ENCODE measurements around the gene MAP6D1.

The MAP6D1 gene

DNA sequence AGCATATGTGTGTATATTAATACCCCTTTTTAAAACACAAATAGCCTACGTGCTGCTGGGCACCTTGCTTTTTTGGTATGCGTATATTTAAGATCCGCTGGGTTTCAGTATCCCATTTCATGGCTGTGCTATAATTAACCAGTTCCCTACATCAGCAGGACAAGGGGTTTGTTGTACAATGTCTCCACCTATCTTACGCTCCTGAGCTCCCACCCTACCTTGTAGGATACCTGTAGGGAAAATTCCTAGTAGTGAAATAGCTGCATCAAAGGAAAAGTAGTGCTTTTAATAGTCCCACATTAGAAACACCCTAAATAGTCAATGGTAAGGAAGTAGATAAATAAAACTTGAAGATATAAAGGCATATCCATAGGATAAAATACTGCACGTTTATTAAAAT lies 1.4 kb downstream of the MAP6D1 start:
- no peak for DNase-seq

DNA sequence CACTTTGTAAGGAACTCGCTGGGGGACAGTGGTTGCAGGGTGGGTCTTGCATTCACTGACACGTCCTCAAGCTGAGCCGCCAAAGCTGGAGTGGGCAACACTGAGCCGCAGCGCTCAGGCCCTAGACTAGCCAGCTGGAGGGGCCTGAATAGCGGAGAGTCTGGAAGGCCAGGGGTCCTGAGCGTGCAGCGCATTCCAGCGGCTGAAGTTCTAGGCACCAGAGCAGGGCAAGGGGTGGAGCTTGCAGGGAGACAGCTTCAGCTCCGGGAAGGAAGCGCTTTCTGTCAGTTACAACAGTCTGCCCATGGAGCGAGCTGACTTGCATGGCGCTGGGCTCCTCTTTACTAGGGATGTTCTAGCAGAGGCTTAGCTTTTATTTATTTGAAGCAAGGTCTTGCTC lies 2.7 kb downstream of the MAP6D1 start:
- no peak for DNase-seq

DNA sequence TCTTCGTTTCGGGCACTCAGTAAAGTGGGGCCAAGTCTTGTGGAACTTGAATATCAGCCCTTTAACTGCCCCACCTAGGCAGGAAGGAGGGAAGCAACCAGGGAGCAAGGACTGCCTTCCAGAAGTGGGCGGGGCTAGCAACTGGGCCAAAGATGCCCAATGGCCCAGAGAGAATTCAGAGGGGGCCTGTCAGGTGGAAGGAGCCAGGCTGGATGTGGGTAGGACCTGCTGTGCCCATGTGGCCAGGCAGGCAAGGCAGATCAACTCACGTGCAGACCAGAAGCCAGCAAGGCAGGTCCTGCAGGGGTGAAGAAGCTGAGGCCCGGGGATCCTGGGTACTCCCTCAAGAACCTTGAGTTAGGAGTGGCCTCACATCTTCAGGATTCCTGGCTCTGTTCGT lies 5.5 kb downstream of the MAP6D1 start:
- DNase-seq: no peak

DNA sequence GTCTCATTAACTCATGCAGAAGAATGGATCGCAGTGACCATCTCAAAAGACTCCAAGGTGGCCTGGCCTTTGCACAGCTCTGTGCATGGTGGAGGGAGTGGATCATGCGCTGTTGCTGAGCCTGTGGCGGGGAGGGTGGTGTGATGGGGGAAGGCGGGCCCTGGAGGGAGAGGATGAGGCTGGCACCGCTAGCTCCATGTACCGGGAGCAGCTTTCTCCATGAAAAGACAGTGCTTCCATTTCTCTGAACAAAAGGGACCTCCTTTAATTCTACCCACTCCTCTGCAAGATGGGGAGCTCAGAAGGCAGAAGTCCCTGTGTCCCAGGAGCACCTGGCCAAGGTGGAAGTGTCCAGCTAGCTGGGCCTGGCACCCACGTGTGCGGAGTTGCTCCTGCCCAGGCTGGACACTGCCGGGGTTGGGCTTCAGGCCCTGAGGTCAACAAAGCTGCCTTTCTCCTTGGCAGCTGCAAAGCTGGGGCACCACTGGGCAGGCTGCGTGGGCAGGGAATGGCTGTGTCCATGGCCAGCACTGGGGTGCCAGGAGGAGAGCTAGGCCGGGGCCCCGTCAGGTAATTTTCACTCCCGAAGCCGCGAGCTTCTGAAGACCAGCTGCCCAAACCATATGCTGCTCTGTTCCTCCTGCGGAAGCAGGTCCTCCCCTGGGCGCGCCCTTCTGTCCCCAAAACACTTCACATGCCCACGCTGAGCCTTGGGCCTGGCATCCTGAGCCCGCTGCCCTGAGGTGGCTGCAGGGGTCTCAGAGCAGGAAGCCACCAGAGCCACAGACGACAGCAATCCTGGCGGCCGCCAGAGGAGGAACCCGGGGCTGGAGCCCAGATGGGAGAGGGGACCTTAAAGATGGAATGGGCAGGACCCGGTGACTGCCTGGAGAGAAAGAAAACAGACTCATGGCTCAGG lies 6.4 kb downstream of the MAP6D1 start:
- DNase-seq: no peak

DNA sequence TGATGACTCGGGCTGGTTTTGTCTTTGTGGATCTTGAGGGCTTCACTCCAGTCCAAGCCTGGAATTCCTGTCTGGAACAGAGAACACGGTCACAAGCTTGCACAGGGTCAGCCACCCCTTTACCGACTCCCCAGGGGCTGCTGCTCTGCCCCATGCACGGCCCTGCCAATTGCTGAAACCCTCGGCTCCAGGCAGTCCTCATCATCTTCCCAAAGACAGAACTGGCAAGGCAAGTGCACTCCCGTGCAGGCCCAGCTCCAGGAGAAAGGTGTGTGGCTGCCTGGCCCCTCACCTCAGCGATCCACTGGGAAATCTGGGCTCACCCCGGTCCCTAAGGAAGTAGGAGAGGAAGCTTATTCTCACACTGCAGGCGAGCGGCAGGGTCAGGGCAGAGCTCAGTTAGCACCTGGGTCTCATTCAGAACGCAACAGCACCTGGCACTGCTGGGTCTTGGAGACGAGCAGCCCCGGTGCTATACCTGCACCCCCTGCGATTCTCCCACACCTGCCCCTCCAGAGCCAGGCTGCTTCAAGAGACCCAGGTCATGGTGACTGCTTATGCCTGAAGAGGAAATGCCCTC lies 7.2 kb downstream of the MAP6D1 start:
- no peak for DNase-seq

DNA sequence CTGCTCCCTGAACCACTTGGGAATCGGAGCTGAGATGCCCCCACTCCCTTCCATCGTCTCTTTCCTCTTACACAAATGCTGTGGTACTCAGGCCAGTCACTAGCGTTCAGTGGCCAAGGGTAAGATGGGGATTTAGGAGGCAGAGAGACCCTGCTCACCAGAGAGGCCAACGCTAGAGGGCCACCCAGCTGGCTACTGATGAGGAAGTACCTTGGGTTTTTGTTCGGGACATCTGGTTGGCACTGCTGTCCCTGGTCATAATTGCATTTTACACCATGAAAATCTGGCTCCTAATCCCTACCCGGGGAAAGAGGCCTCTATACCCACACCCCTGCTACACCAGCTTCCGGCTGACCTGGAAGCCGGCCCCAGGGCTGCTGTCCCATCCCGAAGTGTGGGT lies 7.7 kb downstream of the MAP6D1 start:
- DNase-seq: no peak

DNA sequence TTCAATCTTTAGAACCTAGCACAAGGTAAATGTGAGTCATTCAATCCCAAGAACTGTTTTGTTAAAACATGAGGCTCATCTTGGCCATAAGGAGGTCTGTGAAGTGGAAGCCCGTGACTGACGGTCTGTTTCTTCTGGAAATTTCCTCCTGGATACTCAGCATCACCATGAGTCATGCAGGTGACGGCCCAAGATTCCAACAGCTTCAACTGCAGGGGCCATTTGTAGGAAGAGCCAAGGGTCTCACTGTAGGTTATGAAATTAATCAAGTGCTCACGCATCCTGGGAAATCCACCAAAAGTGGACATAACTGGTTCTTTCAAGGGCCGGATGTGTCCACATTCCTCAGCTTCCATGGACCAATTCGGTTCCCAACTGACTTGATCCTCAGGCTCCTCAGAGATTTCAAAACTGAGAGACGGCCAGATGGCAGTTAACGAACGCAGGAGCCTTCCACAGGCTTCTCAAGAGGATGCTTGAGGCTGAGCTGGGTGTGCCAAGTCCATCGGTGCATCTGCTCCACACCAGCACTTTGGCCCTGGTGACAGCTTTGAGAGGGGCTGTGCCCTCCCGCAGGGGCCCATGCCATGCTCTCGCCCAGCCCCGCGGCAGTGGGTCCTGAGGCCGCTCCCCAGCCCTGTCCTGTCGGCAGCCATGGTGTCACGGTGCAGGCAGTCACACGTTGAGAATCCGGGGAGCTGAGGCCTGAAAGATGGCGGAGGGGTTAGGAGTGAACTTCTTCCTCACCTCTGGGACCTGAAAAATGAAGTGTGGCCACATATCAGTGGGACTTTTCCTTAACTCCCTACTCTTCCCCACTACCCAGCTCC lies 8.5 kb downstream of the MAP6D1 start:
- DNase-seq: no peak

- no peak for DNase-seq
These were observed 9.4 kb downstream of the MAP6D1 start for GRCh38 chr3:183815951-183816475.

GRCh38 chr3:183815563-183815940 lies 9.8 kb downstream of the MAP6D1 start:
- no peak for DNase-seq

- DNase-seq: no peak
These were observed 11.1 kb downstream of the MAP6D1 start for GRCh38 chr3:183814240-183814639.

DNA sequence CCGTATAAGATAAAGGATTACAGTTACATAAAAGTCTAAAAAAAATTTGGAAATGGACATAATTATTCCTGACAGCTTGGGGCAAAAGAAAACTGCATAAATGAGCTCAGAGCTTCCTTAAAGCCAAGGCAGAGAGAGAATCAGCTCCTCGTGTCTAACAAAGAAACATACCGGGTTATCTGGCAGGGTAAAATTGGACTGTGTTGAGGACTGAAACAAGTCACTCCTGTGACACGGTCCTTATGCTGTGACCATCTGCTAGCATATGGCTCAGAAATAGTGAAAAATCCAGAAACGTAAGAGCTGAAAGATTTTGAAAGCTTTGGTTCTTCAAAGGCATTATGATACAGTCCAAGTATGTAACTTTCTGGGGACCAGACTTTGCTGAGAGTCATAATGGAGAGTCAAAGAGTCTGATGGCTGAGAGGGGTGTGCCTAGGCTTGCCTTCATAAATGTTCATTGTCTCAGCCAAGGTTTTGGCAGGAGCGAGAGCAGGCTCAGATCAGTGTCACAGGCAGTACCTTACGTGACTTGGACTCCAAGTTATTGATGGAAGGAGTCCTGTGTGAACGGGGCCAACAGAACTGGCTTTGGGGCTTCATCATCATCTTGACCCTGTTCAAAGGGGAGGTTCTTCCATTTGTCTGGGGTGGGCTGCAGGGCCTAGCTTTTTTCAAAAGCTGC lies 12.5 kb downstream of the MAP6D1 start:
- DNase-seq: no peak

DNA sequence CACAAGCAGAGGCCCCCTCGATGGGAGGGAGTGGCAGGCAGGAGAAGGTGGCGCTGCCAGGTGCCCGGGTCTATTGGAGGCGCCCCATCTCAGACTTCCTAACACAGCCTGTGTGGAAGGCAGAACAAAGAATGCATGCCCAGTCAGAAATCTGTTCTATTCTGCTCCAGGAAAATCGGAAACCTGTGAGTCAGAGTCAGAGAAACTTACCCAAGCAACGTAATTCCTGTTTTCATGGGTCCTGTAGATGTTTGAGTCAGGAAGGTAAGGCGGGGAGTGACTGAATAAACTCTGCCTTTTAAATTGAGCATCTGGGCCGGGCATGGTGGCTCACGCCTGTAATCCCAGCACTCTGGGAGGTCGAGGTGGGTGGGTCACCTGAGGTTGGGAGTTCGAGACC lies 13.7 kb downstream of the MAP6D1 start:
- DNase-seq: no peak

- DNase-seq: no peak
These were observed 14.5 kb downstream of the MAP6D1 start for GRCh38 chr3:183810643-183811594.

GRCh38 chr3:183809270-183809669 lies 16.1 kb downstream of the MAP6D1 start:
- no peak for DNase-seq

- no peak for DNase-seq
These were observed 17.0 kb downstream of the MAP6D1 start for GRCh38 chr3:183808355-183808754.

- no peak for DNase-seq
These were observed 17.5 kb downstream of the MAP6D1 start for GRCh38 chr3:183807881-183808280.

DNA sequence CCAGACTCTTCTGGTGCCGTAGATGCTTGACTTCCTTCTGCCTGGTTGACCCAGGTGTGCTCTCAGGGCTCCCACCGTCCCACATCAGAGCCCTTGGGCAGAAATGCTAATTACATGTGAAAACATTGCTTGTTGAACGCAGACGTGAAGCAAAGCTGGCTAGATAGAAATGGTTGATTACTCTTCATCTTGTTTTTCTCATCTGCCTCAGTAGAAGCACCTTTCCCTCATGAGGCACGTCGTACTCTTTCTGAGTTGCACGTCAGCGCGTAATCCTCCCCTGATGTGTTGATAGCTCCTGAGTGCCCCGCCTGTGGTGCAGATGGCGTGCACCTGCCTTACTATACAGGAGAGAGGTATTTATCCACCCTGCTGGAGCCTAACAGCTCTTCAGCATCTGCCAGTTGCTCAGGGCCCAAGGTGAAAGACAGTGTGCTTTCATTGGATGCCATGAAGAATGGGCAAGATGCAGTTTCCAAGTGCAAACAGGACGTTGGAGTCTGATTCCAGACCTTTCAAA lies 18.1 kb downstream of the MAP6D1 start:
- DNase-seq: no peak

DNA sequence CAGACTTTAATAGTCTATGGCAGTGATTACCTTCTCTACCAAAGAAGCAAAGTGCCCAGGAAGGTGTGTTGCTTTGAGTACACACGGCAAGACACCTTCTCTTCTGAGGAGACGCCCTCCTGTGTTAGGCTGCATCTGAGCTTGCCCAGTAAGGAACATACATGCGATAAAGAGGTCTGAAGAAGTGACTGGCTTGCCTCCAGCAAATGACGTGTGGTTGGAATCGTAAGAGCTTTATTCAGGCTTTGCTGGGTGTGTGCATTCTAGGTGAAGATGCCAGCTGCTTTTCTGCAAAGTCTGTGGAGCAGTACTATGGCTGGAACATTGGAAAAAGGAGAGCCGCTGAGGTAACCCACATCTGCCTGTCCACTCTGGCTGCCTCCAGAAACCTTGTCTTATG lies 22.4 kb downstream of the MAP6D1 start:
- no peak for DNase-seq

- DNase-seq: no peak
These were observed 23.8 kb downstream of the MAP6D1 start for GRCh38 chr3:183801601-183802000.

DNA sequence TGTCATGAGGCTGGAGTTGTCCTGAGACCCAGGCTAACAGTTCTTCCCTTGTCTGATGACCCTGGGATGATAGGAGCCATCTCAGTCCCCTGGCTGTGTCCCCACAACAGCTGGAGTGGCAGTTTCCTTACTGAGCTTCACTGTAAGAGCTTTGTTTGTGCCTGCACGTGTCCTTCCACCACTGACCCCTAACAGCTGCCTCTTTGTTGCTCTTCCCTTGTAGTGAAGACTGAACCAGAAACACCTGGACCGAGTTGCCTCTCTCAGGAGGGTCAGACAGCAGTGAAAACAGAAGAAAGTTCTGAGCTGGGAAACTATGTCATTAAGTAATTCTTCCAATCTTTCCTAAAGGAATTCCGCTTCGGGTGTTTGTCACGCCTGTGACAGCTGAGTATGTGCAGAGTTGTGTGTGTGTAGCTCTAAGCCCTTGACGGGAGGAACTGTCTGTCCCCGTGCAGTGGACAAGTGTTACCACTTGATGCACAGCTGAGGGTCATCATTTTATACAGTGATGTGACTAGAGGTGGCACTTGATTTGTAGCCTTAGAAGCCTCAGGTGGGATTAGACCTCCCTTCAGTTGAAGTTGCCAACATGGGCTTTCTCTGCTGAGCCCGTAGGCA lies 25.0 kb downstream of the MAP6D1 start:
- no peak for DNase-seq

DNA sequence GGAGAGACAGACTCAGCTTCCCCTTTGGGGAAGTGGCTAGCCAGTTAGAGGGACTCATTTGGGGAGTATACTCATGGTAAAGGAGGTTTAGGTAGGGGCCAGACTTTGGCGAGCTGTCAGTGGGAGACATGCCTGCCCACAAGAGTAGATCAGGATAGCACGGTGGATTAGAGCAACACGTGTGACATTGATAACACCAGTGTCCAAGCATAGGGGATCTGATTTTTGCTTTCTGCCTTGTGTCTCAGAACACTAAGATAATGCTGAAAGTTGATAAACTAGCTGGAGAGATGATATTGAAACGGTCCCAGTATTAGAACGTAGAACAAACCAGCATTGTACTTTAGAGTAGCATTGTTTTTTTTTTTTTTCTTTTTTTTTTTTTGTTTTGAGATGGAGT lies 25.9 kb downstream of the MAP6D1 start:
- DNase-seq: no peak
